Ovary (tissue), 3 donors: ENCODE data around the gene CAB39.

Source experiments
- POLR2A ChIP-seq: fragments of 450-650 bp; IDR thresholded peaks from one replicate; pipeline ENCODE4 v1.6.1; 2017; ENCODE audit warnings: antibody characterized with exemption, mild to moderate bottlenecking, moderate library complexity
- TF ChIP-seq, protein P1 (sequence below), 3 donors: fragments of 450-650 bp in 2 of 3; fragments of 200-600 bp in 1 of 3; IDR thresholded peaks; one replicate each; pipeline versions ENCODE4 v1.5.1 to v1.8.0; 2016 to 2022; ENCODE audit warnings: antibody characterized with exemption in 3 of 3, mild to moderate bottlenecking in 1 of 3
- donor health status: DM: no; HTN: no; CAD: no.

- no peak for TF ChIP-seq POLR2A
- TF ChIP-seq, protein P1, sequence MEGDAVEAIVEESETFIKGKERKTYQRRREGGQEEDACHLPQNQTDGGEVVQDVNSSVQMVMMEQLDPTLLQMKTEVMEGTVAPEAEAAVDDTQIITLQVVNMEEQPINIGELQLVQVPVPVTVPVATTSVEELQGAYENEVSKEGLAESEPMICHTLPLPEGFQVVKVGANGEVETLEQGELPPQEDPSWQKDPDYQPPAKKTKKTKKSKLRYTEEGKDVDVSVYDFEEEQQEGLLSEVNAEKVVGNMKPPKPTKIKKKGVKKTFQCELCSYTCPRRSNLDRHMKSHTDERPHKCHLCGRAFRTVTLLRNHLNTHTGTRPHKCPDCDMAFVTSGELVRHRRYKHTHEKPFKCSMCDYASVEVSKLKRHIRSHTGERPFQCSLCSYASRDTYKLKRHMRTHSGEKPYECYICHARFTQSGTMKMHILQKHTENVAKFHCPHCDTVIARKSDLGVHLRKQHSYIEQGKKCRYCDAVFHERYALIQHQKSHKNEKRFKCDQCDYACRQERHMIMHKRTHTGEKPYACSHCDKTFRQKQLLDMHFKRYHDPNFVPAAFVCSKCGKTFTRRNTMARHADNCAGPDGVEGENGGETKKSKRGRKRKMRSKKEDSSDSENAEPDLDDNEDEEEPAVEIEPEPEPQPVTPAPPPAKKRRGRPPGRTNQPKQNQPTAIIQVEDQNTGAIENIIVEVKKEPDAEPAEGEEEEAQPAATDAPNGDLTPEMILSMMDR (IDR thresholded peaks at IDR 0.05): no peak
Observed at GRCh38 chr2:230778350-230779063, 65.9 kb downstream of the CAB39 start.
